Right atrium auricular region (tissue), 2 donors: ENCODE measurements around the gene TRAF4. TPM values are rescaled to one million over a fixed set of nuclear protein-coding genes. Genes with fewer than 3 reads are reported as not detected.
A peak's percentile ranks its signal among the peaks of the same experiment; 100 is the strongest.

Experiments used
- DNase-seq: peaks from one replicate; pipeline ENCODE4 v3.0.0-alpha.2; 2019; ENCODE audit warnings: low spot score
- H3K27ac ChIP-seq, 2 donors: fragments of 200-600 bp; sonication (generic); 1 replicate in 1 of 2; 2 replicates in 1 of 2; pipeline ENCODE4 v1.5.1; 2016 to 2019
- H3K27me3 ChIP-seq, 2 donors: fragments of 200-600 bp; sonication (generic); one replicate each; pipeline versions ENCODE4 v1.5.1 to v1.6.0; 2017 to 2019
- H3K36me3 ChIP-seq: fragments of 200-600 bp; sonication (generic); one replicate; pipeline ENCODE4 v1.5.1; 2016
- H3K4me1 ChIP-seq, 2 donors: fragments of 200-600 bp; sonication (generic); one replicate each; pipeline versions ENCODE4 v1.5.1 to v1.6.0; 2017 to 2019
- H3K4me3 ChIP-seq, 2 donors: fragments of 200-600 bp; sonication (generic); 1 replicate in 1 of 2; 2 replicates in 1 of 2; pipeline ENCODE4 v1.5.1; 2017 to 2019; ENCODE audit warnings: mild to moderate bottlenecking in 1 of 2, moderate library complexity in 1 of 2
- H3K9me3 ChIP-seq, 2 donors: fragments of 200-600 bp; sonication (generic); one replicate each; pipeline ENCODE4 v1.5.1; 2019
- total RNA-seq, 2 donors: library from RNA; depleted of rRNA; stranded (reverse); fragments of >200 nt; gene quantifications; one replicate each; pipeline ENCODE4 v1.1.0, GENCODE V29; 2016
- TF ChIP-seq, protein P1 (sequence below), 2 donors: fragments of 200-600 bp; sonication (generic); IDR thresholded peaks; one replicate each; pipeline ENCODE4 v1.5.1; 2019; ENCODE audit warnings: antibody characterized with exemption in 2 of 2

TRAF4 gene
- 1 to 10 TPM; 3.3 to 6.7 TPM for total RNA-seq

DNA sequence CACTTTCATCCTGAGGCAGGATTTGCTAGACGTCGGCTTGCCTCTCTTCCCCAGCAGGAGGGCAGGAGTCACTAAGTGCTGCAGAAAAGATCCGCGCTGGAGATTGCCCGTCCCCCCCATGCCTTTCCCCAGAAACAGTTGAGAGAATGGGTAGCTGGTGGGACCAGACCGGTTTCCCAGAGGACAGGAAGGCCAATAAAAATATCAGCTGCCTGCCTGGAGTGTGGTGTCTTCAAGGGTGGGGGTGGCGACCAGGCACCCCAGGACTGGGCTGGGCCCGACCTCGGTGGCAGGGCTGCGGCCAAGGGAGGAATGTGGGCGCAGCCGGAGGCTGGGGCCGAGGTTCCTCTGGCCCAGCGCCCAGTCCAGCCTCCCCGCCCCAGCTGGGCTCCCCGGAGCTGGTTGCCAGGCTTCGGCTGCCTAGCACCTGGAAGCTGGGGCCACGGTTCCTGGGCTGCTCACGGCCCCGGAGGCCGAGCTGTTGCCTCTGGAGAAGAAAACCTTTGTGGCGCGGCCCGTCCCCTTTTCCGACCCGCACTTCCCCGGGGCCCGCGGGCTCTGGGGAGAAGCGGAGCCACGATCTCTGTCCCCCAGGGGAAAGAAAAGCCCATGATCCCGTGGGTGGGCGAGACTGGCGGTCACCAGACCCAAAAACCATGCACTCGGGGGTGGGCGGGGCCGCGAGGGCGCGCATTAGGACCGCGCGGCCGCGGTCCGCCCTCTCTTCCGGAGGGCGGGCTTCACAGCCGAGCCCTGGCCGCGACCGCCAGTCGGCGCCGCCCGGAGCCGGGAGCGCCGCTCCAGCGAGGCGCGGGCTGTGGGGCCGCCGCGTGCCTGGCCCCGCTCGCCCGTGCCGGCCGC, at the start of gene TRAF4:
TSS of gene TRAF4 (plus strand) at position 769 of the 861 bp plus-strand sequence. CDS start 102 bp downstream, outside the sequence.
- Histone ChIP-seq H3K4me1 (peaks cover 0 to 44% of the 10 kb centered on the region in 2 donors), H3K36me3 (peaks cover 7% of the 10 kb centered on the region), H3K27ac (peak within 1 kb of the TSS; percentile 88 to 92), H3K4me3 (peak within 1 kb of the TSS; percentile 77 to 83), H3K27me3 (no peaks in the 10 kb centered on the region), H3K9me3 (no peaks in the 10 kb centered on the region)
- no peak for DNase-seq
- TF ChIP-seq, protein P1, sequence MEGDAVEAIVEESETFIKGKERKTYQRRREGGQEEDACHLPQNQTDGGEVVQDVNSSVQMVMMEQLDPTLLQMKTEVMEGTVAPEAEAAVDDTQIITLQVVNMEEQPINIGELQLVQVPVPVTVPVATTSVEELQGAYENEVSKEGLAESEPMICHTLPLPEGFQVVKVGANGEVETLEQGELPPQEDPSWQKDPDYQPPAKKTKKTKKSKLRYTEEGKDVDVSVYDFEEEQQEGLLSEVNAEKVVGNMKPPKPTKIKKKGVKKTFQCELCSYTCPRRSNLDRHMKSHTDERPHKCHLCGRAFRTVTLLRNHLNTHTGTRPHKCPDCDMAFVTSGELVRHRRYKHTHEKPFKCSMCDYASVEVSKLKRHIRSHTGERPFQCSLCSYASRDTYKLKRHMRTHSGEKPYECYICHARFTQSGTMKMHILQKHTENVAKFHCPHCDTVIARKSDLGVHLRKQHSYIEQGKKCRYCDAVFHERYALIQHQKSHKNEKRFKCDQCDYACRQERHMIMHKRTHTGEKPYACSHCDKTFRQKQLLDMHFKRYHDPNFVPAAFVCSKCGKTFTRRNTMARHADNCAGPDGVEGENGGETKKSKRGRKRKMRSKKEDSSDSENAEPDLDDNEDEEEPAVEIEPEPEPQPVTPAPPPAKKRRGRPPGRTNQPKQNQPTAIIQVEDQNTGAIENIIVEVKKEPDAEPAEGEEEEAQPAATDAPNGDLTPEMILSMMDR (IDR thresholded peaks at IDR 0.05): no peak

DNA sequence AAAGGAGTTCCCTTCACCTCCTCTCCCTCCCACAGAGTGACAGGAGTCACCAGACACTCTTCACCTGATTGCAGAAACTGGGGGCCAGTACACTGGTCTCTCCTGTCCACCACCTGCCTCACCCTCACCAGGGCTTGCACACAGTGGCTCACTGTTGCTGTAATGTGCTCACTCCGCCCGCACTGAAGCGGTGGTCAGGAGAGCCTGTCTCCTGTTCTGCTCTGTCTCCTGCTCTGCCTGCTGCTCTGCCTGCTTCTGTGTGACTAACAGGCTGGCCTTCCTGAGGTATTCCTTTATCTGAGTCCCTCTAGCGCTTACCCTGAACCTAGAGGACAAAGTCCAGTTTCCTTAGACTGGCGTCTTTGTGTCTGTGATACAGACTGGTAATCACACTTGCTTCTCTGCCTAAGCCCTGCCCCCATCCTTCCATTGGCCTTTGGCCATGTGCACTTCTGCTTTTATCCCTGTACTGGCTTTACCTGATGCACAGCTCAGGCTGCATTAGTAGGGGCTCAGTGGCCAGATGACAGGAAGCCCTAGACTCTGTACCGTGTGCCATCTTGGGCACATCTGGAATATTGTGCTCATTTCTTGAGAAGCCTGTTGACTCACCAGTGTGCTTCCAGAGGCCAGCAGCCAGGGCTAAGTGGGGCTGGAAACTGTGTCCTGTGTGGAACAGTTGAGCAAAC, 45.4 kb upstream of the TRAF4 start:
- no peaks in the 10 kb centered on the region for H3K27me3 ChIP-seq
- H3K9me3 ChIP-seq: no peaks in the 10 kb centered on the region
- no peak overlapping the region for H3K4me3 ChIP-seq
- H3K36me3 ChIP-seq: peaks cover 99% of the 10 kb centered on the region
- H3K4me1 ChIP-seq: no peaks in the 10 kb centered on the region
- H3K27ac ChIP-seq: no peak overlapping the region
- DNase-seq: no peak
- TF ChIP-seq, protein P1 (IDR thresholded peaks at IDR 0.05): no peak

DNA sequence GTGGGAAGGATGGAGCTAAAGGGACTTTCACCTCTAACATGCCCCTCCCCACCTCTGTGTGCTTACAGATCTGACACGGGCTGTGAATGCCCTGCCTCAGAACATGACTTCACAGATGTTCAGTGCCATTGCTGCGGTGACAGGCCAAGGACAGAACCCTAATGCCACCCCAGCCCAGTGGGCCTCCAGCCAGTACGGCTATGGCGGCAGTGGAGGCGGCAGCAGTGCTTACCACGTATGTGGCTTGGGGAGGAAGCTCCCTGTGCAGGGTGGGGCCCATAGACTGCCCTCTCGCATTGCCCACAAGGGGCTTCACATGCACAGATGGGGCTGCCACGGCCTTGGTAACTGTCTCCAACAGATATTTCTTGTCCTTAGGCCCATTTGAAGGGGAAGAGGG, 43.5 kb upstream of the TRAF4 start:
- TF ChIP-seq, protein P1 (IDR thresholded peaks at IDR 0.05): no peak
- Histone ChIP-seq H3K36me3 (peaks cover 82% of the 10 kb centered on the region), H3K4me1 (no peaks in the 10 kb centered on the region), H3K4me3 (no peak overlapping the region), H3K9me3 (no peaks in the 10 kb centered on the region), H3K27me3 (no peaks in the 10 kb centered on the region), H3K27ac (no peak overlapping the region)
- no peak for DNase-seq

GRCh38 chr17:28700830-28701492, 42.9 kb upstream of the TRAF4 start:
- Histone ChIP-seq H3K36me3 (peaks cover 75% of the 10 kb centered on the region), H3K27me3 (no peaks in the 10 kb centered on the region), H3K4me3 (no peak overlapping the region), H3K4me1 (no peaks in the 10 kb centered on the region), H3K9me3 (no peaks in the 10 kb centered on the region), H3K27ac (no peak overlapping the region)
- DNase-seq: no peak
- TF ChIP-seq, protein P1 (IDR thresholded peaks at IDR 0.05): no peak

- no peaks in the 10 kb centered on the region for H3K9me3 ChIP-seq
- no peaks in the 10 kb centered on the region for H3K27me3 ChIP-seq
- no peak overlapping the region for H3K4me3 ChIP-seq
- peaks cover 64% of the 10 kb centered on the region for H3K36me3 ChIP-seq
- DNase-seq: no peak
- TF ChIP-seq, protein P1 (IDR thresholded peaks at IDR 0.05): no peak
- no peak overlapping the region for H3K27ac ChIP-seq
- H3K4me1 ChIP-seq: no peaks in the 10 kb centered on the region
Measured at GRCh38 chr17:28702026-28702751, 41.6 kb upstream of the TRAF4 start.
